NCI-H1694 (cell line): ENCODE measurements around the gene ID2.

ENCODE experiments used
- DNase-seq: peaks from one replicate; lab custom pipeline; 2025; lab: John Stamatoyannopoulos, UW

ID2 gene

GRCh38 chr2:8648441-8649213, 33.2 kb upstream of the ID2 start:
- DNase-seq = no peak

- DNase-seq = no peak
Observed at GRCh38 chr2:8649718-8650117, 32.1 kb upstream of the ID2 start.

- DNase-seq = no peak
Observed at GRCh38 chr2:8650256-8650655, 31.6 kb upstream of the ID2 start.

GRCh38 chr2:8652774-8653426, 29.0 kb upstream of the ID2 start:
- DNase-seq = no peak

GRCh38 chr2:8653485-8653884, 28.4 kb upstream of the ID2 start:
- no peak for DNase-seq

GRCh38 chr2:8654041-8654440, 27.8 kb upstream of the ID2 start:
- DNase-seq = no peak

GRCh38 chr2:8654483-8654882, 27.4 kb upstream of the ID2 start:
- DNase-seq = no peak

- no peak for DNase-seq
Observed at GRCh38 chr2:8656160-8656641, 25.7 kb upstream of the ID2 start.

- DNase-seq = no peak
Observed at GRCh38 chr2:8656811-8657210, 25.0 kb upstream of the ID2 start.

- DNase-seq = no peak
Observed at GRCh38 chr2:8657423-8658062, 24.3 kb upstream of the ID2 start.

GRCh38 chr2:8658064-8658862, 23.6 kb upstream of the ID2 start:
- DNase-seq = no peak

- no peak for DNase-seq
Observed at GRCh38 chr2:8659092-8659734, 22.6 kb upstream of the ID2 start.

- no peak for DNase-seq
Observed at GRCh38 chr2:8659735-8660492, 21.9 kb upstream of the ID2 start.

- no peak for DNase-seq
Observed at GRCh38 chr2:8661235-8661634, 20.6 kb upstream of the ID2 start.

- DNase-seq = no peak
Observed at GRCh38 chr2:8661736-8662135, 20.1 kb upstream of the ID2 start.

GRCh38 chr2:8662239-8662879, 19.5 kb upstream of the ID2 start:
- no peak for DNase-seq

- no peak for DNase-seq
Observed at GRCh38 chr2:8663997-8664396, 17.9 kb upstream of the ID2 start.

GRCh38 chr2:8666581-8666980, 15.3 kb upstream of the ID2 start:
- DNase-seq = no peak

GRCh38 chr2:8667896-8668512, 13.9 kb upstream of the ID2 start:
- no peak for DNase-seq
